Peyer's patch (tissue), 4 donors: ENCODE results near the gene TMEM170B.

Source experiments
- POLR2A ChIP-seq, 2 donors: fragments of 450-650 bp; IDR thresholded peaks; one replicate each; pipeline ENCODE4 v1.5.1; 2017; ENCODE audit warnings: antibody characterized with exemption in 2 of 2, mild to moderate bottlenecking in 2 of 2, moderate library complexity in 2 of 2
- TF ChIP-seq, protein P1 (sequence below), 6 experiments: fragments of 450-650 bp in 4 of 6; fragments of 200-600 bp in 2 of 6; sonication (generic) in 1 of 6; IDR thresholded peaks; one replicate each; pipeline ENCODE4 v1.5.1; 2017 to 2019; ENCODE audit warnings: antibody characterized with exemption in 6 of 6, mild to moderate bottlenecking in 3 of 6, moderate library complexity in 1 of 6

DNA sequence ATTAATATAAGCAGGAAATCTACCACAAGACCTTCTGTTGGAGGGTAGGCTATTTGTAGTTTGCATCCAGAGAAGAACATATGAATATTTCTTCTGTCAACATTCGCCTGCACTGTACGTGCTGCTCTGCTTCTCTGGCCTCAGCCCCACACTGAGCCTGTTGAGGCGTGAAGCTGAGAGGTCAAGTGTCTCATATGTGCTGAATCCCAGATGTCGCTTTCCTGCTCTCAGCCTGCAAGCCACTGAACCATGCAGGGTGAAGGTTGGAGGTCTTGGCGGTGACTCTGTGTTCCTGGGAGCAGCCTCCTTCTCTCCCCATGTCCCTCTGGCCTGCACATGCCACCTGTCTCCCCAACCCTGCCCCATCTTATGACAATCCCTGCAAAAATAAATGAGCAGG is 83.6 kb downstream of the TMEM170B start:
- TF ChIP-seq, protein P1, sequence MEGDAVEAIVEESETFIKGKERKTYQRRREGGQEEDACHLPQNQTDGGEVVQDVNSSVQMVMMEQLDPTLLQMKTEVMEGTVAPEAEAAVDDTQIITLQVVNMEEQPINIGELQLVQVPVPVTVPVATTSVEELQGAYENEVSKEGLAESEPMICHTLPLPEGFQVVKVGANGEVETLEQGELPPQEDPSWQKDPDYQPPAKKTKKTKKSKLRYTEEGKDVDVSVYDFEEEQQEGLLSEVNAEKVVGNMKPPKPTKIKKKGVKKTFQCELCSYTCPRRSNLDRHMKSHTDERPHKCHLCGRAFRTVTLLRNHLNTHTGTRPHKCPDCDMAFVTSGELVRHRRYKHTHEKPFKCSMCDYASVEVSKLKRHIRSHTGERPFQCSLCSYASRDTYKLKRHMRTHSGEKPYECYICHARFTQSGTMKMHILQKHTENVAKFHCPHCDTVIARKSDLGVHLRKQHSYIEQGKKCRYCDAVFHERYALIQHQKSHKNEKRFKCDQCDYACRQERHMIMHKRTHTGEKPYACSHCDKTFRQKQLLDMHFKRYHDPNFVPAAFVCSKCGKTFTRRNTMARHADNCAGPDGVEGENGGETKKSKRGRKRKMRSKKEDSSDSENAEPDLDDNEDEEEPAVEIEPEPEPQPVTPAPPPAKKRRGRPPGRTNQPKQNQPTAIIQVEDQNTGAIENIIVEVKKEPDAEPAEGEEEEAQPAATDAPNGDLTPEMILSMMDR (IDR thresholded peaks at IDR 0.05): no peak
- TF ChIP-seq POLR2A (IDR thresholded peaks at IDR 0.05): no peak
